WI38 (cell line): ENCODE results near the gene PCDH15.

Source experiments
- H3K4me3 ChIP-seq: 2 replicates; pipeline ENCODE4 v1.5.1; 2011; ENCODE audit warnings: low read depth, mild to moderate bottlenecking, control low read depth, low read length
- CTCF ChIP-seq: IDR thresholded peaks from 2 replicates; pipeline ENCODE4 v1.5.1; 2012; ENCODE audit warnings: low read depth, mild to moderate bottlenecking, control low read depth, low read length

The PCDH15 gene

DNA sequence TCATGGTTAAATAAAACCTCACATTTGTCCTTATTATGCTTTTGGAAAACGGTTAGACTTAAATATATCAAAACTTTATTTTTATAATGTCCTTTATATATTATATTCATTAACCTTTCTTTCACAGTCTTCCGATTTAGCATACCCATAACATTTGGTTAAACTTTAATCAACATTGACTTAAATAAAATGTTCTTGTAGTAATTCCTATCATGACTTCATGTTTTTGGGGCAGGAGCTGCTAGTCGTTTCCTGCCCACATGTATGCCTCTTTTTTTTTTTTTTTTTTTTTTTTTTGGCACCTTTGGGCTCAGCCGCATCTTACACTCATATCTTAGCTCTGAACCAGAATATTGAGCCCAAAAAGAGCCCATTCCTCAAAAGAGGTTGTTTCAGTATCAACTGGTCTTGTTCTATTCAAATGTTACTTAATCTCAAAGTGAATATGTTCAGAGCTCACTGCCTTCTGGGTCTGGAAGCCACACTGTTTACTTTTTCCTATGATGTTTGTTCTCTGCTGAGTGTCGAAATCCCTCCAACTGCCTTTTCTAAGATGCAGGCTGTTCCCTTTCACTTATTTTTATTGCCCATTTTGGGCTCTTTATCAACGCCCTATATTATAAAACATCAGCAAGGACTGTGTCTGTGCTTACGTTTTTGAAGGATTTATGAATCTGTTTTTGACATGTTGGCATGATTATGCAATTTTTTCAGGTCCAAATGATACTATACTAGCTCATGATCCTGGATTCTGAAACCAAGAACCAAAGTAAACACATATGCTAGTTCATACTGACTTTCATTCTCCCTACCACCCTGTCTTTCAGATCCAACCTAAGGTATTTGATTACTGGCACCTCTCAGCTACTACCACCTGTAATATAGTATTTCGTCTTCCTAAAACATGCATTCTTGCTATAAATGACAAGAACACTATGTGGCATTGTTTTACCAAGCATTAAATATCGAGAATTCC lies 914.4 kb downstream of the PCDH15 start:
- no peak overlapping the region for H3K4me3 ChIP-seq
- TF ChIP-seq CTCF: no peak

DNA sequence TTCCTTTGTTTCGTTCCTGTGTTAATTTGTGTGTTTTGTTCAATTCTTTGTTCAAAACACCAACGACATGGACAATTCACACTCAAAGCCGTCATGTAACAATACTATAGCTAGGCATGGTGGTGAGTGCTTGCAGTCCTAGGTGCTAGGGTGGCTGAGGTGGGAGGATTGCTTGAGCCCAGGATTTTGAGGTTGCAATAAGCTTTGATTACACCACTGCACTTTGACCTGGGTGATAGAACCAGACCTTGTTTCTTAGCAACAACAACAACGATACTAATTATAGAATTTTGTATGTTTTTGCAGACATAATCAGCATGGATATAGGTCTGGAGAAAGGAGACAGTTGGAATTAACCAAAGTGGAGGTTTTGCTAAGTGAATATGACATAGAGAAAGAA lies 936.2 kb downstream of the PCDH15 start:
- TF ChIP-seq CTCF: no peak
- no peak overlapping the region for H3K4me3 ChIP-seq

DNA sequence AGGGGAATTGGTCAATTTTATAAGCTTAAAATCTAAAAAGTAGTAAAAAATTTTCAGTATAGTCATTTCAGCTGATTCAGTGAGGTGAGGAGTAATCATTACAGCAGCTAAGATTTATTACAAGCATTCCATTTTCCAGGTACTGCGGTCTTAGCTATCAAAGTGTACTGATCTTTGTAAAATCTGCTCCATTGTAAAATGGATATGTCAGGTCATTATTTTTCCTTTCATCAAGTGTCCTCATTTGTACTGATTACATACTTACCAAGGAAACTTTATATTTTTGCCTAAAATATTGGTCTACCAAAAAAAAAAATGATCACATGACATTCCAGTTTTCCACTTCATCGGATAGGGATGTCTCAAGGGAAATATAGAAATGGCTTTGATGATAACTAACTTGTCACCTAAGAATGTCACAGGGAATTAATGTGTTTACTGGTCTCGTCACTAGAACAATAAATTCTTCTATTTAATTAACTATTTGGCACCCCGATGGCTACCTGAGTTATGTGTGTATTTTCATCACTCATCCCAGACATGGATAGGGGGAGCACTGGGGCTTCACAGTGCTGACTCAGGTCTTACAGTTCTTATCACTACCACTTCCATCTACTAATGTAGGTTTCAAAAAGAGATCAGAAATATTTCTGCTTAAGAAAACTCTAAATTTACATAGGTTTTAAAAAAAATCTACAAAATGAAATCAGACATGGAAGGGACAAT lies 948.4 kb downstream of the PCDH15 start:
- no peak overlapping the region for H3K4me3 ChIP-seq
- no peak for TF ChIP-seq CTCF

DNA sequence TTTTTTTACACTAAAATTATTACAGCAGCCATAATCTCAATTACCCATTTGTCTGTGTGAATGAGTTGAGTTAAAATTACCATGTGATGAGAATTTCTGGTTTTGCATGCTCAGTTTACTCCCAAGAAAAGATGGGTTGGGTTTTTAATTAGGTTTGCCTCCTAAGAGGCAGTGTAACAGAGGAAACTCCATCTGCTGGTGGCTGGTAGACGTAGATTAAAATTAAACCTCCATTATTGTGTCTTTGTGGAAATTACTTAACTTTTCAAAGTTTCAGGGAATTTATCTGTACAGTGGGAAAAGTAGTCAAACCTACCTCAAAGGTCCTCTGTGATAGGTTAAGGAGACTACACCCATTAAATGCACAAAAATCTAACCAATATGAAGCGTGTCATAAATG lies 954.2 kb downstream of the PCDH15 start:
- no peak overlapping the region for H3K4me3 ChIP-seq
- TF ChIP-seq CTCF: no peak

GRCh38 chr10:53843736-53844362 lies 957.2 kb downstream of the PCDH15 start:
- no peak overlapping the region for H3K4me3 ChIP-seq
- no peak for TF ChIP-seq CTCF

DNA sequence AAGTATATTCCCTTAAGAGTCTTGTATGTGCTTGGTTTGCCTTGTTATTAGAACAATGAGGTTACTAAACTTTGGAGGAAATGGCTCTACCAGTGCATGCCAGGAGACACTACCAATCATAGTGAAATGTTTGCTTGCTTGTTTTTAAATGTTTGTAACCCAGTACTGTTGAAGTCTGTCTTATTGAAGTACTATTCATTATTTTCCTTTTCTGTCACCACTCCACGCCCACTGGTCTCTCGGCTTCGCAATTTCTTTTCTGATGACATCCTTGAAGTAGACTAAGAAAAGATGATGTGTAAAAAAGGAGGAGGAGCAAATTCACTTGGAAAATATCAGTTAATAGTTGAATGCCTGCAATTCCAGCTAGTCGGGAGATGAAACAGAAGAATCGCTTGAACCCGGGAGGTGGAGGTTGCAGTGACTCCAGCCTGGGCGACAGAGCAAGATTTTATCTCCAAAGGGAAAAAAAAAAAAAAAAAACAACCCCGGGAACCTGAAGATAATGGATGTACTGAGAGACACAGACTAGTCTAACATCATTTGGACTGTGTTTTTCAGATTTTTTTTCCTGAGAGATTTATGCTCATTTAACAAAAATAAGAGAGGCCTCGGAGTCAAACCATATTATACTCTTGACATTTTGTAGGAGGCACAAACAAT lies 959.4 kb downstream of the PCDH15 start:
- no peak overlapping the region for H3K4me3 ChIP-seq
- TF ChIP-seq CTCF: no peak
